ENCODE results near the gene NUMA1. TPM values are rescaled to one million over a fixed set of nuclear protein-coding genes. Genes with fewer than 3 reads are reported as not detected.

NUMA1 gene
- total RNA-seq, 4 donors from 2014 or later: 142 to 237 (median 177) TPM

DNA sequence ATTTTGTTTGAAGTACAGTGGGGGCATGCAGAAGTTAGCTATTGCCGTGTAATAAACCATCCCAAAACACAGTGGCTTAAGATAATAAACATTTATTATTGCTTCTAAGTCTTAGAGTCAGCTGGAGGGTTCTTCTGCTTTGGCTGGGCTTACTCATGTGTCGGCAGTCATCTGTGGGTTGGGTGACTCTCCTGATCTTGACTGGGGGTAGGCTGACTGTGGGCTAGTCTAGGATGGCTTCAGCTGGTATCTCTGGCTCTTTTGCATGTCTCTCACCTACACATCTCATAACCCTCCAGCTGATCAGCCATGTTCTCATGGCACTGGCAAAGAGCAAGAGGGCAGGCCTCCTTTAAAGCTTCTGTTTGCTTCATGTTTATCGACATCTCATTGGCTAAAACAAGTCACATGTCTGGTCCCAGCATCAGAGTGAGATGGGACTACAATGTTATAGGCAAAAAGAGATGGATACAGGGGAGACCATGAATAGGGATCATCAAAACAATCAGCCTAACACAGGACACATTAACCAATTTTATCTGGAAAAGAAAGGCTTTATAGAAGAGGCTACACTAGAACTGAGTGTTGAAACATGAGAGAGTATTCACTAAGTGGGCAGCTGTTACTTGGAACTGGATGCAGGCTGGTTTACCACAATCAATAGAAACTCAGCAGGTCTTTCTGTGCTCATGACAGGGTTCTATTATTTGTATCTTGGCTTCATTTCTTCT, 5.4 kb upstream of the NUMA1 start:
- no peak for DNase-seq
- intact Hi-C loops (cut with DNase I): no loop called here
- TF ChIP-seq, protein P1, sequence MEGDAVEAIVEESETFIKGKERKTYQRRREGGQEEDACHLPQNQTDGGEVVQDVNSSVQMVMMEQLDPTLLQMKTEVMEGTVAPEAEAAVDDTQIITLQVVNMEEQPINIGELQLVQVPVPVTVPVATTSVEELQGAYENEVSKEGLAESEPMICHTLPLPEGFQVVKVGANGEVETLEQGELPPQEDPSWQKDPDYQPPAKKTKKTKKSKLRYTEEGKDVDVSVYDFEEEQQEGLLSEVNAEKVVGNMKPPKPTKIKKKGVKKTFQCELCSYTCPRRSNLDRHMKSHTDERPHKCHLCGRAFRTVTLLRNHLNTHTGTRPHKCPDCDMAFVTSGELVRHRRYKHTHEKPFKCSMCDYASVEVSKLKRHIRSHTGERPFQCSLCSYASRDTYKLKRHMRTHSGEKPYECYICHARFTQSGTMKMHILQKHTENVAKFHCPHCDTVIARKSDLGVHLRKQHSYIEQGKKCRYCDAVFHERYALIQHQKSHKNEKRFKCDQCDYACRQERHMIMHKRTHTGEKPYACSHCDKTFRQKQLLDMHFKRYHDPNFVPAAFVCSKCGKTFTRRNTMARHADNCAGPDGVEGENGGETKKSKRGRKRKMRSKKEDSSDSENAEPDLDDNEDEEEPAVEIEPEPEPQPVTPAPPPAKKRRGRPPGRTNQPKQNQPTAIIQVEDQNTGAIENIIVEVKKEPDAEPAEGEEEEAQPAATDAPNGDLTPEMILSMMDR (IDR thresholded peaks at IDR 0.05): no peak
- TF ChIP-seq POLR2A (IDR thresholded peaks at IDR 0.05): no peak
- Histone ChIP-seq H3K27me3 (no peaks in the 10 kb centered on the region), H3K9me3 (no peaks in the 10 kb centered on the region), H3K4me1 (peaks cover 12 to 49% (median 15%) of the 10 kb centered on the region in 3 donors), H3K4me3 (no peak overlapping the region), H3K27ac (no peak overlapping the region), H3K36me3 (peaks cover 0 to 34% (median 0%) of the 10 kb centered on the region in 3 donors)
- WGBS, 2 donors: 84 to 85% methylated on average over 3 of the region's 3 CpGs

DNA sequence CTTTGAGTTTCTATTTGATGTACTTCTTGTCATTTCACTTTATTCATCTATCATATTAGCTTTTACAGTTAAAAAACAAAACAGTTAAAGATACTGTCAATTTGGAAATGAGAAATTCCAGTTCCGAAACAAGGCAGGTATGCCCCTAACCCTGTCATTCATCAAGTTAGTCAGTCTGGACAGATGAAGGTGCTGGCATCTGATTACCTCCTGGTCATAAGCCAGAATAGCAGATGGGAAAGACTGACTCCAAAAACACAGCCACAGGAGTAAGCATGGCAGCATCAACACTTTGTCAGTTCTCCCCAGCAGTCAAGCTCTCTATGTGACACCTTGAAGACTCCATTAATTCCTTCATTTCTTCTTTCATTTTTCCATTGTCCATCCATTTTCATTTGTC, 4.6 kb upstream of the NUMA1 start:
- WGBS, 2 donors: 75 to 88% methylated on average over 1 of the region's 1 CpG
- intact Hi-C loops (cut with DNase I): loop anchor here (5.0 kb wide), 1 partner anchor 48 kb away; no protein-coding TSS in a partner anchor
- H3K4me1 ChIP-seq: peaks cover 12 to 47% (median 15%) of the 10 kb centered on the region in 3 donors
- DNase-seq: no peak
- H3K9me3 ChIP-seq: no peaks in the 10 kb centered on the region
- H3K36me3 ChIP-seq: peaks cover 0 to 33% (median 0%) of the 10 kb centered on the region in 3 donors
- no peak overlapping the region for H3K4me3 ChIP-seq
- H3K27me3 ChIP-seq: no peaks in the 10 kb centered on the region
- no peak for TF ChIP-seq POLR2A (IDR thresholded peaks at IDR 0.05)
- TF ChIP-seq, protein P1 (IDR thresholded peaks at IDR 0.05): no peak
- no peak overlapping the region for H3K27ac ChIP-seq

DNA sequence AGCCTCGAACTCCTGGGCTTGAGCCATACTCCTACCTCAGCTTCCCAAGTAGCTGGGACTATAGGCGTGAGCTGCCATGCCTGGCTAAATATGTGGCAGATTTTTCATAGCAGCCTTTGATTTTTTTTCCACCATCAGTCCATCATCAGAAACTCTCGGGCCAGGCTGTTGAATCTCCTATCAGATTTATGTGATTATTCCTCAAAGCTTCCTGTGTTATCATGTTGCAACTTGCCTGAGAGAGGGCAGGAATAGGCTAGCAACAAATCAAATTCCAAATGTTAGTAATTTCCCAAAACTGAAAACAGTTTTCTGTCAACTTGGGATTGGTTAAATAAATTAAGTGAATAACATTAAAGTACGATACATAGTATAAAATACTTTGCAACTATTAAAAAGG, 3.7 kb upstream of the NUMA1 start:
- H3K27me3 ChIP-seq: no peaks in the 10 kb centered on the region
- H3K9me3 ChIP-seq: no peaks in the 10 kb centered on the region
- H3K4me1 ChIP-seq: peaks cover 12 to 53% (median 22%) of the 10 kb centered on the region in 3 donors
- H3K4me3 ChIP-seq: no peak overlapping the region
- DNase-seq: no peak
- TF ChIP-seq POLR2A (IDR thresholded peaks at IDR 0.05): no peak
- TF ChIP-seq, protein P1 (IDR thresholded peaks at IDR 0.05): no peak
- WGBS, 2 donors: 49 to 53% methylated on average over 4 of the region's 4 CpGs
- peaks cover 0 to 24% (median 0%) of the 10 kb centered on the region in 3 donors for H3K36me3 ChIP-seq
- H3K27ac ChIP-seq: peak overlapping the region in 2 of 4 donors; percentile 94 to 96
- intact Hi-C loops (cut with DNase I): loop anchor here (5.0 kb wide), 1 partner anchor 47 kb away; no protein-coding TSS in a partner anchor

DNA sequence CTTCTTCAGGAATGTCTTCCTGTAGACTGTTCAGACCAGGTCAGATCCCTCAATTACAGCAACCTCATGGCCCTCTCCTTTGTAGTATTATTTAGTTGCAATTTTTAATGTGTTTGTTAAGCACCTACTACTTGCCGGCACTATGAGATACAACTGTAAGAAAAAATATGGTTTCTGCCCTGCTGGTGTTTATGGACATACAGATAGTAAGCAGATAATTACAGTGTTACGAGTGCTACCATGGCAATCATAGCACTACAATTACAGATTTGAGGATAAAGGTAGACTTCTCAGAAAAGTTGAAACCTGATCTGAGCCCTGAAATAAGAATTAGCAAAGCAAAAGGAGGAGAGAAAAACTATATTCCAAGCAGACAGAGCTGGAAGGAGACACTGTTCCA, 3.1 kb upstream of the NUMA1 start:
- no peaks in the 10 kb centered on the region for H3K9me3 ChIP-seq
- peak overlapping the region in 2 of 4 donors; percentile 94 to 96 for H3K27ac ChIP-seq
- peaks cover 16 to 56% (median 25%) of the 10 kb centered on the region in 3 donors for H3K4me1 ChIP-seq
- no peak for TF ChIP-seq POLR2A (IDR thresholded peaks at IDR 0.05)
- TF ChIP-seq, protein P1 (IDR thresholded peaks at IDR 0.05): no peak
- DNase-seq: no peak
- H3K27me3 ChIP-seq: no peaks in the 10 kb centered on the region
- H3K4me3 ChIP-seq: no peak overlapping the region
- intact Hi-C loops (cut with DNase I): loop anchor here (5.0 kb wide), 1 partner anchor 46 kb away; no protein-coding TSS in a partner anchor
- WGBS, 2 donors: 92 to 96% methylated on average over 2 of the region's 2 CpGs
- peaks cover 0 to 18% (median 0%) of the 10 kb centered on the region in 3 donors for H3K36me3 ChIP-seq

DNA sequence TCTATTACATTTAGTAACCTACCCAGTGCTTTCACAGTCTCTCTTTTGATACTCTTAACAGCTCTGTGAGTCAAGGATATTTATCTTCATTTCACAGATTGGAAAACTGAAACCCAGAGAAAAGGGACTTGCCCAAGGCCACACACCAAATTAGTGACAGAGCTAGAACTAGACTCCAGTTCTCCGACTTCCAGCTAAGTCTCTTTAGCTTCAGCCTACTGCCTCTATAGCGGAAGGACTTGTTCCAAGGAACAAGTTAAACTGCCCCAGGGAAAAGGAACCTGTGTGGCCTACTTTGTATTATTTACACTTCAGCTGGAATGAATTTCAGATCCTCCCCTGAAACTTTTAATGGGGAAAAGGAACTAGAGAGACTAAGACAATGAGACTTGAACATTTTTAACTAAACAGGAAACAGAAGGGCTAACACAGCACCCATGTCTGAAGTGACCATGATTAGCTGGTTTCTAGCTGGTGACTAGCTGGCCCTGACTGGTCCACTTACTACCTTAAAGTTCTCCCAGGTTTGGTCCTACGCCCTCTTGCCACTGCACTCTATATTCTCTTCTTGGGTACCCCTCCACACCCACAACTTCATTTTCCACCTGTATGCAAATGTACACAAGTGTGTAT, 1.6 kb upstream of the NUMA1 start:
- intact Hi-C loops (cut with DNase I): loop anchor here (5.0 kb wide), 1 partner anchor 45 kb away; no protein-coding TSS in a partner anchor
- H3K4me1 ChIP-seq: peaks cover 20 to 66% (median 31%) of the 10 kb centered on the region in 3 donors
- WGBS, 2 donors: 56 to 58% methylated on average over 3 of the region's 3 CpGs

More for the DNA sequence above, 1.6 kb upstream of the NUMA1 start:
- H3K36me3 ChIP-seq: peaks cover 0 to 10% (median 0%) of the 10 kb centered on the region in 3 donors
- no peaks in the 10 kb centered on the region for H3K27me3 ChIP-seq
- H3K9me3 ChIP-seq: no peaks in the 10 kb centered on the region
- no peak for DNase-seq
- H3K4me3 ChIP-seq: peak overlapping the region in 1 of 4 donors; percentile 88
- peak overlapping the region; percentile 92 to 96 (median 94) for H3K27ac ChIP-seq
- TF ChIP-seq, protein P1 (IDR thresholded peaks at IDR 0.05): no peak
- no peak for TF ChIP-seq POLR2A (IDR thresholded peaks at IDR 0.05)
